Measurements from ENCODE around the gene GPR84. TPM values are rescaled to one million over a fixed set of nuclear protein-coding genes. Genes with fewer than 3 reads are reported as not detected.
A peak's percentile ranks its signal among the peaks of the same experiment; 100 is the strongest.

The GPR84 gene
- total and polyA plus RNA-seq, 9 of the 15 experiments (the other 6 are each of a cell fraction or from before 2014, with no cell fraction given), result 0.07 to 0.18 (median 0.11) TPM; not detected in 5

DNA sequence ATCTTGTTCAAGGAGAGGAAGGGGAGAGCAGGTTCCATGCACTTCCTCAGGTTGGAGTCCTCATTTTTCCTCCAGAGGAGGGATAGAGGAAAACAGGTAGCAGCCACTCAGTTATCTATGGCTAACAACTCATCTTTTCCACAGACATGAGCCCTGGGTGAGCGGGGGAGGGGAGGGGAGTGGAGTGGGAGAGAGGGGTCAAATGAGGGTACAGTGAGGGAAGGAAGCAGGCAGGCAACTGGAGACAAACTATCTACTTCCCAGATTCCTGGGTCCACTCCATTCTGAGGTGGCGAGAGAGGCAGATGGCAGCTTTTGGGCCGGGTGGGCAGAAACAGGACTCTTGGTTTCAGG, 22.8 kb upstream of the GPR84 start (continued):
- peak; percentile 17; the same call in 1 of the 2 replicates for TF ChIP-seq POLR2AphosphoS5 (IDR thresholded peaks at IDR 0.05; ENCODE audit: control insufficient read depth, insufficient read depth, low read depth, low read length)
- no peak for TF ChIP-seq ZC3H4 (CRISPR knock-in tag; IDR thresholded peaks at IDR 0.05; ENCODE audit: borderline replicate concordance)
- TF ChIP-seq CHD1 (IDR thresholded peaks at IDR 0.05; ENCODE audit: low read length), result no peak
- TF ChIP-seq ATF6 (CRISPR knock-in tag; IDR thresholded peaks at IDR 0.05), result no peak
- no peak for TF ChIP-seq KLF6 (CRISPR knock-in tag; IDR thresholded peaks at IDR 0.05; ENCODE audit: borderline replicate concordance)
- peak; percentile 43 for TF ChIP-seq EGR1 (conservative IDR thresholded peaks at IDR 0.05)
- no peak for TF ChIP-seq ZNF184 (CRISPR knock-in tag; IDR thresholded peaks at IDR 0.05)
- peak; percentile 76 for TF ChIP-seq GATAD2A (IDR thresholded peaks at IDR 0.05)
- no peak for TF ChIP-seq ZNF764 (CRISPR knock-in tag; IDR thresholded peaks at IDR 0.05; ENCODE audit: low read depth)
- TF ChIP-seq BHLHE40 (IDR thresholded peaks at IDR 0.05; ENCODE audit: low read length), result no peak
- no peak for TF ChIP-seq ZNF77 (CRISPR knock-in tag; IDR thresholded peaks at IDR 0.05)
- TF ChIP-seq HDAC3 (IDR thresholded peaks at IDR 0.05; ENCODE audit: borderline replicate concordance, partially characterized antibody), result no peak
- no peak for TF ChIP-seq NFXL1 (CRISPR knock-in tag; IDR thresholded peaks at IDR 0.05)
- TF ChIP-seq, protein P1, sequence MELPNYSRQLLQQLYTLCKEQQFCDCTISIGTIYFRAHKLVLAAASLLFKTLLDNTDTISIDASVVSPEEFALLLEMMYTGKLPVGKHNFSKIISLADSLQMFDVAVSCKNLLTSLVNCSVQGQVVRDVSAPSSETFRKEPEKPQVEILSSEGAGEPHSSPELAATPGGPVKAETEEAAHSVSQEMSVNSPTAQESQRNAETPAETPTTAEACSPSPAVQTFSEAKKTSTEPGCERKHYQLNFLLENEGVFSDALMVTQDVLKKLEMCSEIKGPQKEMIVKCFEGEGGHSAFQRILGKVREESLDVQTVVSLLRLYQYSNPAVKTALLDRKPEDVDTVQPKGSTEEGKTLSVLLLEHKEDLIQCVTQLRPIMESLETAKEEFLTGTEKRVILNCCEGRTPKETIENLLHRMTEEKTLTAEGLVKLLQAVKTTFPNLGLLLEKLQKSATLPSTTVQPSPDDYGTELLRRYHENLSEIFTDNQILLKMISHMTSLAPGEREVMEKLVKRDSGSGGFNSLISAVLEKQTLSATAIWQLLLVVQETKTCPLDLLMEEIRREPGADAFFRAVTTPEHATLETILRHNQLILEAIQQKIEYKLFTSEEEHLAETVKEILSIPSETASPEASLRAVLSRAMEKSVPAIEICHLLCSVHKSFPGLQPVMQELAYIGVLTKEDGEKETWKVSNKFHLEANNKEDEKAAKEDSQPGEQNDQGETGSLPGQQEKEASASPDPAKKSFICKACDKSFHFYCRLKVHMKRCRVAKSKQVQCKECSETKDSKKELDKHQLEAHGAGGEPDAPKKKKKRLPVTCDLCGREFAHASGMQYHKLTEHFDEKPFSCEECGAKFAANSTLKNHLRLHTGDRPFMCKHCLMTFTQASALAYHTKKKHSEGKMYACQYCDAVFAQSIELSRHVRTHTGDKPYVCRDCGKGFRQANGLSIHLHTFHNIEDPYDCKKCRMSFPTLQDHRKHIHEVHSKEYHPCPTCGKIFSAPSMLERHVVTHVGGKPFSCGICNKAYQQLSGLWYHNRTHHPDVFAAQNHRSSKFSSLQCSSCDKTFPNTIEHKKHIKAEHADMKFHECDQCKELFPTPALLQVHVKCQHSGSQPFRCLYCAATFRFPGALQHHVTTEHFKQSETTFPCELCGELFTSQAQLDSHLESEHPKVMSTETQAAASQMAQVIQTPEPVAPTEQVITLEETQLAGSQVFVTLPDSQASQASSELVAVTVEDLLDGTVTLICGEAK (IDR thresholded peaks at IDR 0.05), result no peak
- TF ChIP-seq, protein P1 (CRISPR knock-in tag; IDR thresholded peaks at IDR 0.05), result no peak
- TF ChIP-seq NR2F6 (CRISPR knock-in tag; IDR thresholded peaks at IDR 0.05), result no peak
- TF ChIP-seq TAF1 (IDR thresholded peaks at IDR 0.05; ENCODE audit: control insufficient read depth, extremely low read depth, insufficient read depth, low read length, severe bottlenecking), result no peak
- TF ChIP-seq ARID1B (IDR thresholded peaks at IDR 0.05), result peak; percentile 57
- no peak for TF ChIP-seq ZSCAN29 (IDR thresholded peaks at IDR 0.05)
- TF ChIP-seq NCOR1 (IDR thresholded peaks at IDR 0.05), result peak; percentile 41

Measured in K562 (cell line).